Testis (tissue), 3 donors: ENCODE data around the gene CCNK. TPM values are rescaled to one million over a fixed set of nuclear protein-coding genes. Genes with fewer than 3 reads are reported as not detected.

Experiments
- DNase-seq: peaks from one replicate; pipeline ENCODE4 v3.0.0-alpha.2; 2019
- H3K27ac ChIP-seq, 2 donors: fragments of 200-600 bp; sonication (generic); one replicate each; pipeline ENCODE4 v1.5.1; 2019
- H3K27me3 ChIP-seq: fragments of 200-600 bp; sonication (generic); one replicate; pipeline ENCODE4 v1.5.1; 2019
- H3K36me3 ChIP-seq: fragments of 200-600 bp; sonication (generic); one replicate; pipeline ENCODE4 v1.5.1; 2017; ENCODE audit warnings: low read depth; ENCODE audit errors: missing control alignments
- H3K4me1 ChIP-seq: fragments of 200-600 bp; sonication (generic); one replicate; pipeline ENCODE4 v1.5.1; 2019
- H3K4me3 ChIP-seq, 2 donors: fragments of 200-600 bp; sonication (generic); one replicate each; pipeline ENCODE4 v1.5.1; 2017 to 2019
- H3K9me3 ChIP-seq: fragments of 200-600 bp; sonication (generic); one replicate; pipeline ENCODE4 v1.5.1; 2017
- CTCF ChIP-seq, 3 experiments: fragments of 450-650 bp in 2 of 3; fragments of 200-600 bp in 1 of 3; sonication (generic) in 1 of 3; IDR thresholded peaks; one replicate each; pipeline ENCODE4 v1.5.1; 2016 to 2019; ENCODE audit warnings: antibody characterized with exemption in 3 of 3, mild to moderate bottlenecking in 2 of 3, moderate library complexity in 1 of 3
- POLR2A ChIP-seq: fragments of 450-650 bp; IDR thresholded peaks from one replicate; pipeline ENCODE4 v1.6.1; 2017; ENCODE audit warnings: antibody characterized with exemption, mild to moderate bottlenecking, moderate library complexity
- WGBS, 2 donors: methylation state at CpG; one replicate each; pipeline ENCODE4 v1.1.5; 2018; 5-methylcytosine and 5-hydroxymethylcytosine counted together
- intact Hi-C: fragments of 100-400 bp; cut with DNase I; formaldehyde crosslinking; loops from one replicate; pipeline ENCODE4 v1.15.1; 2023; ENCODE audit warnings: low total_unique reads
- polyA plus RNA-seq: library from polyadenylated mRNA; stranded (reverse); fragments of 350-450 nt; fragmentation: Illumina TruSeq; extraction: RNeasy Lipid Tissue Mini Kit (QIAGEN cat#74804); gene quantifications from one replicate; pipeline ENCODE4 v1.2.3, GENCODE V29; 2014; ENCODE audit warnings: low read depth, low replicate concordance; ENCODE audit not compliant: insufficient read depth
- total RNA-seq, 2 donors: library from RNA; depleted of rRNA; stranded (reverse); fragments of >200 nt; gene quantifications; one replicate each; pipeline ENCODE4 v1.2.3, GENCODE V29; 2016

The CCNK gene
- total and polyA plus RNA-seq, 3 donors from 2014 or later = 69.1 to 134 (median 73.1) TPM

- H3K9me3 ChIP-seq = no peaks in the 10 kb centered on the region
- WGBS, 2 donors = 21 to 69% methylated on average over 9 of the region's 9 CpGs
- no peaks in the 10 kb centered on the region for H3K36me3 ChIP-seq
- intact Hi-C loops = no loop called here
- no peak overlapping the region for H3K4me3 ChIP-seq
- TF ChIP-seq POLR2A (no peak), CTCF (IDR thresholded peaks at IDR 0.05) (no peak)
- H3K4me1 ChIP-seq = peaks cover 16% of the 10 kb centered on the region
- peak; percentile 42 for DNase-seq
- no peak overlapping the region for H3K27ac ChIP-seq
- no peaks in the 10 kb centered on the region for H3K27me3 ChIP-seq
Measured at GRCh38 chr14:99475179-99475578, 6.0 kb upstream of the CCNK start.

- DNase-seq = no peak
- TF ChIP-seq POLR2A (no peak), CTCF (IDR thresholded peaks at IDR 0.05) (no peak)
- Histone ChIP-seq H3K27me3 (no peaks in the 10 kb centered on the region), H3K4me1 (peaks cover 16% of the 10 kb centered on the region), H3K4me3 (no peak overlapping the region), H3K36me3 (no peaks in the 10 kb centered on the region), H3K9me3 (no peaks in the 10 kb centered on the region), H3K27ac (no peak overlapping the region)
- WGBS, 2 donors = 82 to 87% methylated on average over 2 of the region's 2 CpGs
- intact Hi-C loops = no loop called here
Measured at GRCh38 chr14:99475660-99476059, 5.5 kb upstream of the CCNK start.

- DNase-seq = no peak
- Histone ChIP-seq H3K27ac (no peak overlapping the region), H3K36me3 (no peaks in the 10 kb centered on the region), H3K4me3 (no peak overlapping the region), H3K9me3 (no peaks in the 10 kb centered on the region), H3K27me3 (no peaks in the 10 kb centered on the region), H3K4me1 (peaks cover 16% of the 10 kb centered on the region)
- 40 to 54% methylated on average over 1 of the region's 1 CpG for WGBS, 2 donors
- intact Hi-C loops = no loop called here
- TF ChIP-seq CTCF (IDR thresholded peaks at IDR 0.05) (no peak), POLR2A (no peak)
Measured at GRCh38 chr14:99476864-99477263, 4.3 kb upstream of the CCNK start.

- Histone ChIP-seq H3K27ac (peak overlapping the region in 1 of 2 donors; percentile 35), H3K27me3 (no peaks in the 10 kb centered on the region), H3K4me1 (peaks cover 22% of the 10 kb centered on the region), H3K4me3 (peak overlapping the region in 1 of 2 donors; percentile 65), H3K9me3 (no peaks in the 10 kb centered on the region), H3K36me3 (no peaks in the 10 kb centered on the region)
- TF ChIP-seq POLR2A (no peak), CTCF (IDR thresholded peaks at IDR 0.05) (no peak)
- 25 to 50% methylated on average over 4 of the region's 4 CpGs for WGBS, 2 donors
- intact Hi-C loops = no loop called here
- no peak for DNase-seq
Measured at GRCh38 chr14:99478128-99478527, 3.1 kb upstream of the CCNK start.

GRCh38 chr14:99479160-99479905, 1.9 kb upstream of the CCNK start:
- H3K4me3 ChIP-seq = peak overlapping the region; percentile 65 to 95
- TF ChIP-seq CTCF (IDR thresholded peaks at IDR 0.05) (no peak), POLR2A (no peak)
- no peaks in the 10 kb centered on the region for H3K9me3 ChIP-seq
- H3K4me1 ChIP-seq = peaks cover 22% of the 10 kb centered on the region
- H3K27me3 ChIP-seq = no peaks in the 10 kb centered on the region
- intact Hi-C loops = no loop called here
- peak overlapping the region; percentile 69 to 89 for H3K27ac ChIP-seq
- H3K36me3 ChIP-seq = no peaks in the 10 kb centered on the region
- DNase-seq = no peak
- WGBS, 2 donors = 7 to 8% methylated on average over 18 of the region's 18 CpGs
